Measurements from ENCODE around the gene SGPL1.

DNA sequence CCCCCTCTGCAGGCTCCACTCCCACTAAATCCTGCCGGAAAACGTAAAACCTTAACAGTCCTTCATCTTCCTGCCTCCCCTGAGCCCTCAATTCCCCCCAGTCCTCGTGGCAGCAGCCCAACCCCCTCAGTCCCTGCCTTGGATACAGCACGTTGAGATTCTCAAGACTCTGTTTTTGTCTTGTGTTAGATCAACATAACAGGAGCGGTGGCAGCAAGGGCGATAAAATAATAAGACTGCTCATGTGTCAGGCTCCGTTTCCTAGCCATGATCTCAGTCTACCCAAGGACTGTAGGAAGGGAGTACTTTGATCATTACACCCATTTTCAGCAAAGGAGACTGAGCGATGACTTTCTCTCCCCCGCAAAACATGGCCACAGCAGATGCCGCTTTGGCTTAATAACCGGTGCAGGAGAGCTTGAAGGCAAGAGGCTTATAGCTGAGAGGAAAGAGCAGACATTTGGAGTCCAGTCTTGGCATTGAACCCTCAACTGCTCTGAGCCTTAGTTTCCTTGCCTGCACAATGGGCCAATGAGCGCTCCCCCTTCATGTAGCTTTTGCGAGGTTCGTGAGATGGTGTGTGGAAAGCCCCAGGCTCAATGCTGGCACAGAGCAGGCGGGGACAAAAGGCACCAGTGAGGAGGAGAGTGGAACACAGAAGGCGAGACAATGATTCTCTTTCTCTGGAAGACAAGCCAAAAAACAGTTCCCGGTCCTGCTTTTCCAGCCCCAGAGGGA lies 114.7 kb downstream of the SGPL1 start:
- no peak for TF ChIP-seq POLR2A (IDR thresholded peaks at IDR 0.05; ENCODE audit: low read length)
- no peak for TF ChIP-seq GATA1 (IDR thresholded peaks at IDR 0.05; ENCODE audit: low read depth, low read length)
